RKO (cell line): Measurements from ENCODE around the gene BCAS1.
A peak's percentile ranks its signal among the peaks of the same experiment; 100 is the strongest.

Experiments
- DNase-seq: peaks from one replicate; pipeline ENCODE4 v3.0.0-alpha.2; 2016; ENCODE audit warnings: low spot score

BCAS1 gene

DNA sequence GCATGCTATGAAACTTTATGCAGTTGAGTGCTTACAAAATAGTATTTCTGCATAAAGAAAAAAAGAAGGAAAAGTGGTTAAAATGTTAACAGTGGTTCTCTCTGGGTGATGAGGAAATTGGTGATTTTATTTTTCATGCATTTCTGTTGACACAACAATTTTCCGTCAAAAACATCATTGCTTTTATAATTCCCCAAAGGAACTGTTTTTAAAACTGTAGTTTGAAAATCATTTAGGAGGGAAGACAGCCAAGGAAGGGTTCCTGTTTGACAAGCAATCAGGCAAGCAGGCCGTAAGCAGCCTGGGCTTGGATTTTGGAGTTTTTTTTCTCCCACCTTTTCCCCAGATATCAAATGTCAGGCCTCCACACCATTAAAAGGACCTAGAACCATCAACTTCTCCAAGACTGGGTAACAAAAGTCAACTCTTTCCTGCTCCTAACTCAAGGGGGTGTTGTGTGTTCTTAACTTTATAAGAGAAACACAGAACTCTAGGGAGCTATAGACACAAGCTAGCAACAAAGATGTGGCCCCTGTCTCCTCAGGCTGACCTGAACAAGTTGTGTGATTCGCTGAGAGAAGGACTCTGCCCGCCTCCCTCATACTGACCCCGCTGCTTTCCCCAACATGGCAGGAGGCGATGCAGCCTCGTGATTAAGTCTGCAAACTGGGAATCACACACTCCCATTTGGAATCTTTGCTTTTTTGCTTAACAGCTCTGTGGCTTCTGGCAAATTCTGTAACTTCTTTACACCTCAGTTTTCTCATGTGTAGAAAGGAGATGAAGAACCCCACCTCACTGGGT is 146.6 kb downstream of the BCAS1 start:
- DNase-seq: no peak

- no peak for DNase-seq
Observed at GRCh38 chr20:53922901-53923314, 147.5 kb downstream of the BCAS1 start.

DNA sequence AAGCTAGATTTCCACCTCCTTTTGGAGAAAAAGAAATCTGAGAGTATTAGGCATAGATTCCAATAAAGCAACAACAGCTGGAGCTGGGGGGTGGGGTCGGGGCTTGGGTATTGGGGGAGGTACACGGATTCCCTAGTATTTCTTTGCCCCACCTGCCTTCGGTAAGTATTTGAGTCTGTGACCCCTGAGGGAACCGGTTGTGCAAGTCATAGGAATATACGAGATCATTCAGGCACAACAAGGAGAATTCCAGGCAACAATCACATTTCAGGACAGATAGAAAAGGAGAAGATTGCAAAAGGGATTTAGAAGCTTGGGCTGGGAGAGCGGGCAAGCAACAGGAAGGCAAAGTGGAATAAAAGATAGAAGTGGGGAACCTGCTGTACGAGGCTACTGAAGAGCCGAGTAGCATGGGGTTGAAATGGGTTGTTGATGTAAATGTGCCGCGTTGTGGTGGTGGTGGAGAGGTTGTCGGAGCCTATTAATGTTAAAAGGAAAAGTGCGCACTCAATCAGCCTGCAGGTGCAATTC is 148.9 kb downstream of the BCAS1 start:
- DNase-seq: no peak

DNA sequence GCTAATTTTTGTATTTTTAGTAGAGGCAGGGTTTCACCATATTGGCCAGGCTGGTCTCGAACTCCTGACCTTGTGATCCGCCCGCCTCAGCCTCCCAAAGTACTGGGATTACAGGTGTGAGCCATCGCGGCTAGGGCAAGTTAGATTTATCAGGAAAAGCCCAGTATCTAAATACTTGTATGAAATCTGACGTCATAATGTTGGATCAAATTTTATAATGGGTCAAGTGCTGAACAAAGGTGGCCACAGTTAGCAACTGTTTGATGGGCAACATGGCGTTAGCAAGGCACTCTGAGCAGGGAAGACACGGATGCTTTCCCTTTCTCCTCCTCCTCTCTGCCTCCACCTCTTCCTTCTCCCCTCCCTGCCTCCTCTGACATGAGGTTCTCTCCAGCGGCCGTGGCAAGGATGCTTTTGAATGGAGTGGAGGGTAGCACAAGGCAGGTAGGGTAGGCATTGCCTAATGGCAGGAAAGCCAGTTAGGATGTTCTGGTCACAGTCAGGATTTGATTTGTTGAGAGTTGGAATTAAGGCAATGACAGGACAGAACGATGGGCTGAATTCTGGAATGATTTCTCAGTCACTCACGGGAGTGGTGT is 149.6 kb downstream of the BCAS1 start:
- DNase-seq: no peak

DNA sequence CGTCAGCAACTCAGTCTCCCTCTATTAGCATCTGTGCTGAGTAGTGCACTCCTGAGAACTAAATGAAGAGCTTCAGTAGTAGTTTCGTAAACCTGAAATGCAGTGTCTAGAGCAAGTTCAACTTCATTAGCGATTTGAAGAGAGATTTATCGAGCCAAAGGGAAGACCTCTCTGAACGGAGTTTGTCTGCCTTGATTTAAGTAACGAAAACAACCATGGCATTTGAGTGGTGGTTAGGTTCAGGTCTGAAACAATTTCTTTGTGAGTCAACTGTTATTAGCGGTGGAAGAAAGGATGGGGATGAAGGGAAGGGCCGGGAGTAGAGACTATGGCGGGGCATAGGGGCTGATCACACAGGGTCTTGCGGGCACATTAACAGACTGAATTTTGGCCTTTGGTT is 150.5 kb downstream of the BCAS1 start:
- no peak for DNase-seq

GRCh38 chr20:53918949-53919361 is 151.4 kb downstream of the BCAS1 start:
- DNase-seq: no peak

GRCh38 chr20:53918020-53918311 is 152.4 kb downstream of the BCAS1 start:
- DNase-seq: no peak

DNA sequence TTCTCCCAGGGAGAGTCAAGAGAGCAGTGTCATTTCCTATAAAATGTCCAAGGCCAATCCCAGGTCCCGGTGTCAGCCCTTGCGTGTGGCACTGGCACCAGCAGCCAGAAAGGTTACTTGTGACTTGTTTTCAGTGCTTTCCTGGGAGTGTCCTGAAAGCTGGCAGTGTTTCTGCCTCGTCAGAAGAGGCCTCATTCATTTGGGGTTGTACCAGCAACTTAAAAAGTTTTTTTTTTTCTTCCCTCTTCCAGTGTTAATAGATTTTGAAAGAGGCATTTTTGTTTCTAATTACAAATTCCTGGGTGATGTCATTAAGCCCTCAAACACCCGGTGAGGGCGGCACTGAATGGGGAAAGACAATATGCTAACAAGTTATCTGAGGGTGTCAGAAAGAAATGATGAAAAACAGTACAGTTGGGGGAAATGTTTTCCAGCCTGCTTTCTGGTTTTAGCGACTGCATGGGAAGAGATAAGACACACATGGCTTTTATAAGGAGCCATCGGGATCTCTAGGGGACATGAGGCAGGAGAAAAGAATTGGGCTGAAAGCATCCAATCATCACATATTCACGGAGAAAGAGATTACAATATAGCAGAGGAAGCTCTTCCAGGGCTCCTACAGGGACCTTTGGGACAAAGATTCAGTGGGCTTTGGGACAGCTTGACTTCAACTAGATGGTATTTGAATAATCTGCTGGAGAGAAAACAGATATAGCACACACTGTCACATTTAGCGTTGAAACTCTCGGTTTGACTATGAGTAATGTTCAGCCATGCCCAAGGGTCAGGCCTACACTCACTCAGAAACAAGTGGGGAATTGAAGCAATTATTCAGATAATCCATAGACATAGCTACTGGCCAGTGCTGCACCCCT is 153.0 kb downstream of the BCAS1 start:
- DNase-seq: no peak

- DNase-seq: no peak
Observed at GRCh38 chr20:53916173-53916512, 154.3 kb downstream of the BCAS1 start.

DNA sequence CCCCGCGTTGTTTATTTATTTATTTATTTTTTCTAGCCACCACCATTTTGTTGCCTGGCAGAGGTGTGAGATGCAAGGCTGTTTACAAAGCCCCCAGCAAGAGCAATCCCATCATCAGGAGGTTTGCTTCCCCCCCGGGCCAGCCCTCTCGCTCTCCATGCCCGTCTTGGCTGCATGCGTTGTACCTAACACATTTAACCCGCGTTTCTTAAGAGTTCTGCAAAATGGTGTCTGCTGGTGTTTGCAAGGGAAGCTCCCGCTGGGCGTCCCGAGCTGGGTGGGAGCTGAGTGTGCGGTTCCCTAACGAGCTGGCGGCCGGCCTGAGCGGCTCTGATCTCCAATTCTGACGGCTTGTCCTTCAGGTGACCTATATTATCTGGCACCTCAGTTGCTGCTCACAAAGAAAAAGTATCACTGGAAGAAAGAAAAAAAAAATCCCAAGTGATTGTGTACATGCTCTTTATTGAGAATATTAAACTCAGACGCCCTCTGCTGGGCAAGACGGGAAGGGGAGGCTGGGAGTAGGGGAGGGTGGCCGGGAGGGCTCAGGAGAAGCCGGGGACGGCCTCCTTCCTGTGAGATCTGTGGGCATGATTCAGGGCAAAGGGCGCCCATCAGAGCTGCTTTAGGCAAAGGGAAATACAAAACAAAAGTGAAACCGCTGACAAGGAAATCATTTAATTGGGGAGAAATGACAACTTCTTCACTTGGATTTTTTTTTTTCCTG is 154.8 kb downstream of the BCAS1 start:
- peak; percentile 92 for DNase-seq

DNA sequence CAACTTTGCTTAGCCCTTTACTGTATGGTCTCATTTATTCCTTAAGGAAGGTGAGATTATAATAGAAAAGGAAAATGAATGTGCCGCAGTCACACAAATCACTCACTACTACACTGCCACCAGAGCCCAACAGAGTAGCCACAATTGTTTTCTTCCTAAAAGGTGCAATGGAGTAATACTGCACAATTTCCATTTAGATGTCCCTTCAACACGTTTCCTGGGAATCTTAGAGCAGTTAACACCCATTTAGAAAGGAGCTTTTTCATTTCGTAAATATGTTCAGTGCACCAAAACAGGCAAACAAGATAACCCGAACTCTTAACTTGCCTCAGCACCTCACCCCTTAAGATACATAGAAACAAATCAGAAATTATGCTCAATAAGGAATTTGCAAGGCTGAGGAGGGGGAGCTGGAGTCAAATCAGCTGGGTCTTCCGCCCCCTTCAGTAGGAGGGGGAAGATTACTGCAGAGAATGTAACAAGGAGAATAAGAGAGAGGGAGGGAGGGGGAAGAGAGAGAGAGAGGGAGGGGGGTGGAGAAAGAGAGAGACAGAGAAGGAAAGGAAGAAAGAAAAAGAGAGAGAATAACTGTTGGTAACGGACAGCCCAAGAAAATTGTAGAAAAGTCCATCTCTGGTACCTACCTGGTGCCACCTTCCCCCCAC is 155.5 kb downstream of the BCAS1 start:
- no peak for DNase-seq

DNA sequence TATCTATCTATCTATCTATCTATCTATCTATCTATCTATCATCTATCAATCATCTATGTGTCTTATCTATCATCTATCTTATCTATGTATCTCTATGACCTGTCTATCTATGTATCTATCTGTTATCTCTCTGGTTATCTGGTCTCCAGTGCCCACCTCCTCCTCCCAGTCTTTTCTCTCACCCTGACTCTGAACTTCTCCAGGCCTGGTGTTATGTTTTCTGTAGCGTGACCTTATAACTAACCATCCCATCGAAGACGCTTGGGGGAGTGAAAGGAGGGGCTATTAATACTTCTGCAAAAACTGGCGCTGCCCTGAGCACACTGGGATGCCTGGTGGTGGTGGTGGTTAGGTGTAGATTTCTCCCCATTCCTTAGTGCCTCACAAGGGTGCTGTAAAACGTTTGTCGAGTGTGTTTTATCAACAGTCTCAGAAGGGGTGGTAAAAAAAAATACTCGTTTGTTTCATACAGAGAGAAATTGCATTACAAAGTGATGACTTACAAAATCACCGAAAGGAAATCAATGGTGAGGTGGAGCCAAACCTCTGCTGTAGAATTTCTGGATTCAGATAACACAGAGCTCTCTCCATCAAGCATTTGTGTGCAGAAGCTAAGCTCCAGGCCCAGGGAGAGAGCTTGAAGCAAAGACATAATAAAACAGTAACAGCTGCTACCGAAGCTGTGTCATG is 156.2 kb downstream of the BCAS1 start:
- DNase-seq: no peak

- no peak for DNase-seq
Observed at GRCh38 chr20:53911301-53911700, 159.1 kb downstream of the BCAS1 start.

GRCh38 chr20:53910351-53911002 is 159.9 kb downstream of the BCAS1 start:
- no peak for DNase-seq

DNA sequence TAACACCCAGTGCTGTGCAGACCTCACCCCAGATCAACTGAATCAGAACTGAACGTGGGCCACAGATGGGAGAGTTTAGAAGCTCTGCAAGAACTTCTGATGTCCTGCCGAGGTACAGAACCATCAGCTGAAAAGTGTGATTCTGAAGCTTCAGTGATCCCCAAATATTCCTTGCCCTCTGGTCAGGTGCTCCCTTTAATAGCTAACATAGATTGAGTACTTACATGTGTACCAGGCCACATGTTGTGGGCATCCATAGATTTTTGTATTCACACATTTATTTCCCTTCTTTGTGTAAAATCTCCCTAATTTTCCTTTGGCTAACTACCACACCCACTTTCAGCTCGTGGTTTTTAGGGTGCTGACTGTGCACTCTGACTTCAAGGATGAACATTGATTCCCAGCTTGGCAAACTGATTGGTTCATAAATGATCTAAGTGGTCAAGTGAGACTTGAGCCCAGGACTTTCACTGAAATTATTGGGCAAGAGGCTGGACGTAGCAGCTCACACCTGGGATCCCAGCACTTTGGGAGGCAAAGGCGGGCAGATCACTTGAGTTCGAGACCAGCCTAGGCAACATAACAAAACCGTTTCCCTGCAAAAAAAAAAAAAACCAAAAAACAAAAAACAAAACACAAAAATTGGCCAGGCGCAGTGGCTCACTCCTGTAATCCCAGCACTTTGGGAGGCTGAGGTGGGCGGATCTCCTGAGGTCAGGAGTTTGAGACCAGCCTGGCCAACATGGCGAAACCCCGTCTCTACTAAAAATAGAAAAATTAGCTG is 162.2 kb downstream of the BCAS1 start:
- no peak for DNase-seq

- no peak for DNase-seq
Observed at GRCh38 chr20:53905820-53906191, 164.6 kb downstream of the BCAS1 start.

- no peak for DNase-seq
Observed at GRCh38 chr20:53905019-53905819, 165.2 kb downstream of the BCAS1 start.

GRCh38 chr20:53904261-53904660 is 166.1 kb downstream of the BCAS1 start:
- no peak for DNase-seq

DNA sequence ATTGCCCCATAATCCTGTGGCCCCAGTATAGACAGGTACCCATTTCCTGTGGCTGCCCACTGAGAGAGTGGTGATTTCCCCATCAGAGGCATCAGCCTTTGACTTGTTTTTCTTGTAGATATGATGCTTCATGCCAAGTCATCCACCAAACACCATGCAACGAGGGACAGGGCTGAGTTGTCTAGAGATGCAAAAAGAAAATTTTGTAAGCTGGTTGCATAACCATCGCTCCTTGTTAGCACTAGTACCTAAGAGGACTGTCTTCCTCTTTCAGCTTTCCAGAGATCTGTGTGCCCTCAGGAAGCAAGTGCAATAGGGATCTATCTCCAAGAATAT is 166.8 kb downstream of the BCAS1 start:
- no peak for DNase-seq
